ENCODE data around the gene GDF15. TPM values are rescaled to one million over a fixed set of nuclear protein-coding genes. Genes with fewer than 3 reads are reported as not detected.

GDF15 gene
- total RNA-seq, 1 experiment from 2014 or later: 27.3 TPM

- Mint-ChIP-seq H3K27ac (no peak overlapping the region), H3K4me1 (peaks cover 32% of the 10 kb centered on the region), H3K36me3 (no peaks in the 10 kb centered on the region), H3K27me3 (ENCODE audit: low read depth) (no peaks in the 10 kb centered on the region), H3K4me3 (peak overlapping the region; percentile 30; the same call in 1 of the 2 replicates), H3K9me3 (no peaks in the 10 kb centered on the region)
- ChIA-PET CTCF (interaction anchor here (0.8 to 2.2 kb wide), 5 partner anchors 9 to 42 kb away, joined by 3 to 31 read pairs (median 6); partner anchors contain the start of genes GDF15 and SSBP4), POLR2A (interaction anchor here (0.6 to 1.5 kb wide), 3 partner anchors 9 to 12 kb away, joined by 3 to 6 read pairs (median 3); partner anchors contain the start of gene SSBP4)
- no peak for DNase-seq (ENCODE audit: low spot score)
- peak; percentile 10; the same call in 1 of the 2 replicates for TF ChIP-seq E2F5 (CRISPR knock-in tag; IDR thresholded peaks at IDR 0.05)
- 0 out of 2 replicates have a peak, but pooled peaks have one; percentile 30 for TF ChIP-seq MYBL2 (CRISPR knock-in tag; IDR thresholded peaks at IDR 0.05)
- no peak for TF ChIP-seq USF2 (CRISPR knock-in tag; IDR thresholded peaks at IDR 0.05)
- no peak for TF ChIP-seq GABPB1 (CRISPR knock-in tag; IDR thresholded peaks at IDR 0.05)
- ATAC-seq: no peak; the same call in 1 of the 2 replicates
Observed at GRCh38 chr19:18428173-18428786, 42.3 kb downstream of the GDF15 start.

GRCh38 chr19:18428787-18429674, 43.1 kb downstream of the GDF15 start:
- ChIA-PET CTCF (interaction anchor here (0.6 to 2.2 kb wide), 7 partner anchors 8 to 152 kb away, joined by 3 to 31 read pairs (median 4); partner anchors contain the start of genes GDF15 and SSBP4), POLR2A (interaction anchor here (0.6 to 1.5 kb wide), 3 partner anchors 8 to 13 kb away, joined by 3 to 6 read pairs (median 3); partner anchors contain the start of gene SSBP4)
- peak; percentile 70 for ATAC-seq
- Mint-ChIP-seq H3K4me1 (peaks cover 27% of the 10 kb centered on the region), H3K36me3 (no peaks in the 10 kb centered on the region), H3K27ac (no peak overlapping the region), H3K9me3 (no peaks in the 10 kb centered on the region), H3K4me3 (peak overlapping the region; percentile 60), H3K27me3 (ENCODE audit: low read depth) (no peaks in the 10 kb centered on the region)
- DNase-seq (ENCODE audit: low spot score): peak; percentile 93
- TF ChIP-seq FOXP1 (CRISPR knock-in tag; IDR thresholded peaks at IDR 0.05; ENCODE audit: borderline replicate concordance) (no peak), ATF2 (CRISPR knock-in tag; IDR thresholded peaks at IDR 0.05; ENCODE audit: borderline replicate concordance, low read depth) (no peak), ZNF121 (CRISPR knock-in tag; IDR thresholded peaks at IDR 0.05) (no peak), MAX (CRISPR knock-in tag; IDR thresholded peaks at IDR 0.05) (peak; percentile 44), USF2 (CRISPR knock-in tag; IDR thresholded peaks at IDR 0.05) (no peak), ZNF425 (CRISPR knock-in tag; conservative IDR thresholded peaks at IDR 0.05) (no peak), ATF6 (CRISPR knock-in tag; IDR thresholded peaks at IDR 0.05) (no peak), FOXP4 (CRISPR knock-in tag; IDR thresholded peaks at IDR 0.05) (no peak), HMGXB4 (CRISPR knock-in tag; IDR thresholded peaks at IDR 0.05) (peak; percentile 76; the same call in 1 of the 2 replicates), E2F1 (CRISPR knock-in tag; IDR thresholded peaks at IDR 0.05) (0 out of 2 replicates have a peak, but pooled peaks have one; percentile 24)

Measured in WTC11 (cell line).